HG02943 (cell line): ENCODE results near the gene LDB3.

Source experiments
- ATAC-seq: cut with Tn5 transposase; IDR thresholded peaks from one replicate; pipeline ENCODE4 v1.9.1; 2021; ENCODE audit warnings: mild to moderate bottlenecking, low read depth, moderate library complexity; ENCODE audit not compliant: unreplicated experiment

Gene LDB3

GRCh38 chr10:86700851-86701617, 32.7 kb downstream of the LDB3 start:
- no peak for ATAC-seq

- ATAC-seq: no peak
Observed at GRCh38 chr10:86703176-86703575, 34.9 kb downstream of the LDB3 start.

DNA sequence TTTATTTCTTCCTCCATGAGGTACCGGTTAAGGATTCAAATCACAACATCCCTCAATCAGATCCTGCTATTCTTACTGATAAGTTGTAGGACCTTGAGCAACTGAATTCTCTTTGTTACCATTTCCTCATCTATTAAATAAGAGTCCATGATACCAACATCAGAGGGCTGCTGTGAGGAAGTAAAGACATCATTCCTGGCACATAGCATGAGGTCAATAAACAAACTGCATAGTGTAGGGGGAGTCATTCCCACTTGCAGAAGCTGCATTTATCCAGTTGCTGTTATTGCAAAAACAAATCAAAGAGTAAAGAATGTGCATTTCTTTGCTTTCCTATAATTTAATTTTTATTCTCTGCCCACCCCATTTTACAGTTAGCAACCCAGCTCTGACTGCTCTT, 36.8 kb downstream of the LDB3 start:
- ATAC-seq: no peak

DNA sequence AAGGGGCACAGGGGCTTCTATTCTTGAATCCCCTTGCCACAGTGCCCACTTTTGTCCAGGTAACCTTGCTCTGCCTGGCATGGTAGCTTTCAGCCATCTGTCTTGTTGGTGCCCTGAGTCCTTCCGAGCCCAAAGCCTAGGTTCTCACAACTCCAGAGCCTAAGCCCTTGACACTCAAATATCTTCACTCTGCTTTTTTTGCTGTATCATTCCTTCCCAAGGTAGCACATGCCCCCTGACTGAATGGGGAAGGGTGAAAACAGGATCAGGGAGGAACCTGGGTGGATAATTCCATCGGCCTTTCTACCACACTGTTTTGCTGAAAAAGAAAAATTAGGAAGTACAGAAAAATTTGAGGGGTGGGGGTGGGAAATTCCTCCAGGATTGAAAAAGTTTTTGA, 37.6 kb downstream of the LDB3 start:
- no peak for ATAC-seq

GRCh38 chr10:86706401-86706841, 38.1 kb downstream of the LDB3 start:
- ATAC-seq: no peak

GRCh38 chr10:86706977-86707376, 38.7 kb downstream of the LDB3 start:
- ATAC-seq: no peak

GRCh38 chr10:86707505-86707904, 39.2 kb downstream of the LDB3 start:
- ATAC-seq: no peak

DNA sequence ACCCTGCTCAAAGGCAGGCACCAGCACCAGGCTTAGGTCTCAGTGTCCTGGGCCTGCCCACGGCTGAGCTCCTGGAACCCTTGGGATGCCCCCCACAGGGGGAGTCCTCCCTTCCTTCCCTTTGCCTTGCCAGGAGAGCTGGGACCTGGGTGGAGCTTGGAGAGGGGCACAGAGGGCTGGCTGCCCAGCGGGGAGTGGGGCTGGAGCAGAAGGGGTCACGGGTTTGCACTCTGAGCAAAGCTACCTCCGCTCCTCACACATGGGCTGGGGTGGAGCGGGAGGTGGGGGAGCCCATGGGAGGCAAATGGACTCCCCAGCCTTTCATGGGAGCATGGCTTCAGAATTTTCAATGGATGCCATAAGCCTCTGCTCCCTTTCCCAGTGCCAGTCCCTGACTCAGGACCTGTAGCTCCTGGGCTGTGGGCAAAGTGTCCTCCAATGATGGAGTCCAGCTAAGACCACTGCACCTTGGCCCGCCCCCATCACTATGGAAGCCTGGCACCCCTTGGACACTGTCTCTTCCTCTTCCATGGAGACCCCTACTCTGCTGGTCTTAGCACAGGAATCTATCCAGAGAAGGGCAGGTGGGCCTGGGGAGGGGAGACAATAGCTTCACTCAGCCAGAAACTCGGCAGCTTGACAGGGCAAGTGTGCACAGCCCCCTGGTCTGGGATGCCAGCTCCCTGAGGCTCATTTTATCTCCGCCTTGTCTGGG, 39.9 kb downstream of the LDB3 start:
- no peak for ATAC-seq

DNA sequence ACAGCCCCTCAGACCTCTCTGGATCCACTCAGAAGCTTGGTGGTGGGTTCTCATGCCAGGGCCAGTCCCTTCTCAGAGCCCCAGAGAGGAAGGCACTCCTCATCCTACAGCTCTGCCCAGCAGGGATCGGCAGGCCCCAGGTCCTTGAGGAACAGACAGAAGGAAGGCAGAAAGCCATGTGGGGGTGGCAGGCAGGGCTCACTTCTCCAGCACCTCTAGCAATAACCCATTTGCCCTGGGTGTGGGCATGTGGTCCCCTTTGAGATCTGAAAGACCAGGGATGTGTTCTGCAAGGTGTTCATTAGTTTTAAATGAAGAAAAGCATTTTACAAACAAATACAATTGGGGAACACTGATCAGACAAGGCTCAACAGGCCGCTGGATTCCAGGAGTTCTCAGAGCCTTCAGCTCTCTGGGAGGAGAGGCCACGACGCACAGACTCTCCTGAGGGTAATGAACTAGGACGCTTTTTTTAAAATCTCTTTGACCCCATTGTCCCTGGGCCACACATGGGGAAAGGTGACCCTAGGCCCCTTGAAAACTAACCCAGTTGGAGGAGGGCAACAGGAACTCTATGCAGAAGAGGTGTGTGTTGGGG, 40.6 kb downstream of the LDB3 start:
- ATAC-seq: no peak

DNA sequence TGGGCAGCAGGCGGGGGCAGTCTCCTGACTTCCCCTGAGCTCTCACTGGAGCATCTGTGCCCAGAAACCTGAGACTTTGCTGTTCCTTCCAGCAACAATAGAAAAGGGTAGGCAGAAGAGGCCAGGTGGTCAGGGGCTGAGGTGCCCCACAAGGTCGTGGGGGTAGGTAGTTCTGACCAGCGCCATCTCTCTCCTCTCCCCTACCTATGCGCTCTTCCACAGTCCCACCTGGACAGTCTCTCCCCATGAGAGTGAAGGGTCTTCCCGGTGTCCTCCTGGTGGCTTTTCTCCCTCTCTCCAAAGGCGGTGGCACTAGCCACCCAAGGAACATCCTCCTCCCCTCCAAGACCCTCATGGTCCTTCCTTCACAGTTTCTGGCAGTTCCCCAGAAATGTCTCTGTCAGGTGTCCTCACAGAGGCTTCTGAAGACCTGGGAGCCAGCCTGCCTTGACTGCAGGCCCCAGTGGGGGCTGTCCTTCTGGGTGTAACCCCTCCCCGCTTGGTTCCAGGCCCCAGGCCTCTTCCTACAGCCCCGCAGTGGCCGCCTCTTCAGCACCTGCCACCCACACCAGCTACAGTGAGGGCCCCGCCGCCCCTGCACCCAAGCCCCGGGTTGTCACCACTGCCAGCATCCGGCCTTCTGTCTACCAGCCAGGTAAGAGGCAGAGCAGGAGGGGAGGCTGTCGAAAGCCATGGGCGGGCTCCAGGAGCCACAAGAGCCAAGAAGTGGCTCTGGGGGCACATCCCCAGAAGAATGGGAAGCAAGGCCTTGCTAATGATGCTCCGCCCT, 41.3 kb downstream of the LDB3 start:
- ATAC-seq: no peak

GRCh38 chr10:86710987-86711512, 42.7 kb downstream of the LDB3 start:
- ATAC-seq: peak; percentile 83

- peak; percentile 46 for ATAC-seq
Observed at GRCh38 chr10:86711513-86712316, 43.4 kb downstream of the LDB3 start.

GRCh38 chr10:86712317-86712707, 44.0 kb downstream of the LDB3 start:
- ATAC-seq: peak; percentile 22

- no peak for ATAC-seq
Observed at GRCh38 chr10:86715156-86715795, 47.0 kb downstream of the LDB3 start.

- ATAC-seq: no peak
Observed at GRCh38 chr10:86715836-86716235, 47.5 kb downstream of the LDB3 start.

DNA sequence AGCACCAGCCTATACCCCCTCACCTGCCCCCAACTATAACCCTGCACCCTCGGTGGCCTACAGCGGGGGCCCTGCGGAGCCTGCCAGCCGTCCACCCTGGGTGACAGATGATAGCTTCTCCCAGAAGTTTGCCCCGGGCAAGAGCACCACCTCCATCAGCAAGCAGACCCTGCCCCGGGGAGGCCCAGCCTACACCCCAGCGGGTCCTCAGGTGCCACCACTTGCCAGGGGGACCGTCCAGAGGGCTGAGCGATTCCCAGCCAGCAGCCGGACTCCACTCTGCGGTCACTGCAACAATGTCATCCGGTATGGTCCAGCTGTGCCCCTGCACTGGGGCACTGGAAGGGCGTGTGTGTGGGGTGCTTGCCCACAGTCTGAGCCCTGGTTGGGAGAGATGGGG, 48.2 kb downstream of the LDB3 start:
- no peak for ATAC-seq

GRCh38 chr10:86718556-86718955, 50.2 kb downstream of the LDB3 start:
- no peak for ATAC-seq

- no peak for ATAC-seq
Observed at GRCh38 chr10:86721232-86721631, 52.9 kb downstream of the LDB3 start.

DNA sequence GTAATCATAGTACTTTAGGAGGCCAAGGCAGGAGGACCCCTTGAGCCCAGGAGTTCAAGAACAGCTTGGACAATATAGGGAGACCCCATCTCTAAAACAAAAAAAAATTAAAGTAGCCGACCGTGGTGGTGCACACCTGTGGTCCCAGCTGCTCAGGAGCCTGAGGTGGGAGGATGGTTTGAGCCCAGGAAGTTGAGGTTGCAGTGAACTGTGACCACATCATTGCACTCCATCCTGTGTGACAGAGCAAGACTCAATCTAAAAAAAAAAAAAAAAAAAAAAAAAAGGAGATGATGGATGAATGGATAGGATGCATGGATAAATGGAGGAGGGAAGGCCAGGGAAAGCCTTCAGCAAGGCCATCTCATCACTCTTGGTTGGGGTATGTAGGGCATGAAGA, 54.7 kb downstream of the LDB3 start:
- ATAC-seq: no peak
